GM12892 (cell line): Measurements from ENCODE around the gene FAM240A.

Experiments
- POLR2A ChIP-seq: IDR thresholded peaks from 2 replicates; pipeline ENCODE4 v1.6.1; 2011; ENCODE audit warnings: low read depth, low read length, control low read depth
- POLR2AphosphoS5 ChIP-seq: IDR thresholded peaks from 2 replicates; pipeline ENCODE4 v1.6.1; 2011; ENCODE audit warnings: low read depth, low read length, control low read depth

- TF ChIP-seq POLR2A: no peak
- TF ChIP-seq POLR2AphosphoS5: no peak
Measured at GRCh38 chr3:46674031-46674845, 61.9 kb downstream of the FAM240A start.
